Caco-2 (cell line): Measurements from ENCODE around the gene SPARCL1. TPM values are rescaled to one million over a fixed set of nuclear protein-coding genes. Genes with fewer than 3 reads are reported as not detected.

ENCODE experiments used
- BruUV-seq: library from RNA; stranded (reverse); fragments of 400-500 nt; replicated peaks from 2 replicates; lab custom pipeline; 2021; lab: Mats Ljungman, UMichigan
- CTCF ChIA-PET: fragments of 300-600 bp; sonication (Branson Sonifier 250); formaldehyde crosslinking; loops from one replicate; lab custom pipeline; 2022; ENCODE audit warnings: antibody characterized with exemption; lab: Charles Lee
- POLR2A ChIA-PET: fragments of 300-600 bp; sonication (Branson Sonifier 250); formaldehyde crosslinking; loops from one replicate; lab custom pipeline; 2022; ENCODE audit warnings: antibody characterized with exemption; lab: Charles Lee
- DNase-seq, 2 experiments: peaks; one replicate each; pipeline versions ENCODE4 v3.0.0 to v3.0.0-alpha.2; 2020 to 2022
- H3K27me3 ChIP-seq: replicated peaks from 2 replicates; pipeline ENCODE4 v1.6.0; 2011; ENCODE audit warnings: low read length; ENCODE audit not compliant: control insufficient read depth, insufficient read depth
- H3K36me3 ChIP-seq: 2 replicates; pipeline ENCODE4 v1.5.1; 2011; ENCODE audit warnings: low read length; ENCODE audit not compliant: control insufficient read depth, insufficient read depth
- H3K4me1 ChIP-seq: fragments of 250-450 bp; sonication (Bioruptor Pico); 2 replicates; pipeline ENCODE4 v1.5.1; 2020; ENCODE audit warnings: mild to moderate bottlenecking
- H3K4me3 ChIP-seq: 2 replicates; pipeline ENCODE4 v1.5.1; 2011; ENCODE audit warnings: low read depth, mild to moderate bottlenecking, control low read depth, low read length
- H3K9me3 ChIP-seq: fragments of 250-450 bp; sonication (Bioruptor Pico); 2 replicates; pipeline ENCODE4 v1.5.1; 2020; ENCODE audit warnings: mild to moderate bottlenecking, moderate library complexity
- H3K27ac Mint-ChIP-seq: one replicate; pipeline ENCODE4 v1.8.0; 2022; ENCODE audit warnings: mixed read lengths; ENCODE audit not compliant: unreplicated experiment
- H3K27me3 Mint-ChIP-seq: one replicate; pipeline ENCODE4 v1.8.0; 2022; ENCODE audit warnings: mixed read lengths; ENCODE audit not compliant: insufficient read depth, unreplicated experiment
- H3K36me3 Mint-ChIP-seq: one replicate; pipeline ENCODE4 v1.8.0; 2022; ENCODE audit warnings: mild to moderate bottlenecking, mixed read lengths; ENCODE audit not compliant: insufficient read depth, unreplicated experiment
- H3K4me1 Mint-ChIP-seq: one replicate; pipeline ENCODE4 v1.8.0; 2022; ENCODE audit warnings: low read depth, mixed read lengths; ENCODE audit not compliant: unreplicated experiment
- H3K4me3 Mint-ChIP-seq: one replicate; pipeline ENCODE4 v1.8.0; 2022; ENCODE audit warnings: mild to moderate bottlenecking, moderate library complexity, mixed read lengths; ENCODE audit not compliant: unreplicated experiment
- H3K9me3 Mint-ChIP-seq: one replicate; pipeline ENCODE4 v1.8.0; 2022; ENCODE audit warnings: mixed read lengths; ENCODE audit not compliant: unreplicated experiment
- CTCF ChIP-seq, 2 experiments: fragments of 200-600 bp in 1 of 2; IDR thresholded peaks; 1 replicate in 1 of 2; 2 replicates in 1 of 2; pipeline versions ENCODE4 v1.5.1 to v1.8.0; 2011 to 2022; ENCODE audit warnings: antibody characterized with exemption in 1 of 2, control low read depth in 1 of 2, inconsistent platforms in 1 of 2, low read depth in 1 of 2, low read length in 1 of 2, mild to moderate bottlenecking in 1 of 2, moderate library complexity in 1 of 2; ENCODE audit not compliant: insufficient read depth in 1 of 2, severe bottlenecking in 1 of 2, unreplicated experiment in 1 of 2
- intact Hi-C: fragments of 100-400 bp; cut with micrococcal nuclease; formaldehyde crosslinking; loops from one replicate; pipeline ENCODE4 v1.10.0; 2022; ENCODE audit not compliant: unreplicated experiment
- total RNA-seq: library from RNA; stranded (reverse); gene quantifications from 2 replicates; pipeline ENCODE4 v1.2.3, GENCODE V29; 2022

The SPARCL1 gene
- total RNA-seq, 1 experiment from 2014 or later: 0.18 TPM

- peaks cover 5% of the 10 kb centered on the region for H3K27me3 Mint-ChIP-seq
- intact Hi-C loops: no loop called here
- DNase-seq: no peak
- CTCF ChIA-PET: interaction anchor here (0.5 kb wide), 1 partner anchor 35 kb away, joined by 8 read pairs; no protein-coding TSS in a partner anchor
- H3K4me3 Mint-ChIP-seq: no peak overlapping the region
- POLR2A ChIA-PET: no interaction called here
- Histone ChIP-seq H3K4me1 (no peaks in the 10 kb centered on the region), H3K36me3 (no peaks in the 10 kb centered on the region), H3K4me3 (no peak overlapping the region), H3K9me3 (no peaks in the 10 kb centered on the region), H3K27me3 (no peaks in the 10 kb centered on the region)
- no TSS peak for BruUV-seq
- no peaks in the 10 kb centered on the region for H3K36me3 Mint-ChIP-seq
- H3K27ac Mint-ChIP-seq: no peak overlapping the region
- H3K4me1 Mint-ChIP-seq: no peaks in the 10 kb centered on the region
- no peak for TF ChIP-seq CTCF (IDR thresholded peaks at IDR 0.05; ENCODE audit: insufficient read depth in 1 of 2, low read depth in 1 of 2, low read length in 1 of 2, severe bottlenecking in 1 of 2, unreplicated experiment in 1 of 2)
- H3K9me3 Mint-ChIP-seq: no peaks in the 10 kb centered on the region
Measured at GRCh38 chr4:87555773-87556619, 26.8 kb upstream of the SPARCL1 start.

- Mint-ChIP-seq H3K27me3 (peaks cover 8% of the 10 kb centered on the region), H3K4me3 (no peak overlapping the region), H3K4me1 (no peaks in the 10 kb centered on the region), H3K36me3 (no peaks in the 10 kb centered on the region), H3K9me3 (no peaks in the 10 kb centered on the region), H3K27ac (no peak overlapping the region)
- ChIA-PET POLR2A (no interaction called here), CTCF (no interaction called here)
- Histone ChIP-seq H3K9me3 (no peaks in the 10 kb centered on the region), H3K4me3 (no peak overlapping the region), H3K36me3 (no peaks in the 10 kb centered on the region), H3K27me3 (no peaks in the 10 kb centered on the region), H3K4me1 (no peaks in the 10 kb centered on the region)
- no peak for TF ChIP-seq CTCF (IDR thresholded peaks at IDR 0.05; ENCODE audit: insufficient read depth in 1 of 2, low read depth in 1 of 2, low read length in 1 of 2, severe bottlenecking in 1 of 2, unreplicated experiment in 1 of 2)
- BruUV-seq: no TSS peak
- DNase-seq: no peak
- intact Hi-C loops: no loop called here
Measured at GRCh38 chr4:87553182-87553581, 24.0 kb upstream of the SPARCL1 start.

- Histone ChIP-seq H3K4me1 (no peaks in the 10 kb centered on the region), H3K36me3 (no peaks in the 10 kb centered on the region), H3K4me3 (no peak overlapping the region), H3K27me3 (no peaks in the 10 kb centered on the region), H3K9me3 (no peaks in the 10 kb centered on the region)
- Mint-ChIP-seq H3K27ac (no peak overlapping the region), H3K27me3 (peaks cover 8% of the 10 kb centered on the region), H3K9me3 (no peaks in the 10 kb centered on the region), H3K4me1 (no peaks in the 10 kb centered on the region), H3K36me3 (no peaks in the 10 kb centered on the region), H3K4me3 (no peak overlapping the region)
- ChIA-PET POLR2A (no interaction called here), CTCF (interaction anchor here (1.7 kb wide), 1 partner anchor 287 kb away, joined by 3 read pairs; no protein-coding TSS in a partner anchor)
- BruUV-seq: no TSS peak
- intact Hi-C loops: no loop called here
- DNase-seq: no peak
- TF ChIP-seq CTCF (IDR thresholded peaks at IDR 0.05; ENCODE audit: insufficient read depth in 1 of 2, low read depth in 1 of 2, low read length in 1 of 2, severe bottlenecking in 1 of 2, unreplicated experiment in 1 of 2): no peak
Measured at GRCh38 chr4:87551361-87551760, 22.2 kb upstream of the SPARCL1 start.
